CD14-positive monocyte (primary cell): Measurements from ENCODE around the gene CYB561D2. TPM values are rescaled to one million over a fixed set of nuclear protein-coding genes. Genes with fewer than 3 reads are reported as not detected.

Experiments used
- DNase-seq, 3 donors: peaks; one replicate each; pipeline ENCODE4 v3.0.0-alpha.2; 2011 to 2022
- H2AFZ ChIP-seq: 2 replicates; pipeline ENCODE4 v1.6.0; 2012; ENCODE audit warnings: mild to moderate bottlenecking, low read depth, low read length, inconsistent platforms; ENCODE audit not compliant: insufficient read depth, poor library complexity, severe bottlenecking
- H3K27ac ChIP-seq, 2 donors: 1 replicate in 1 of 2; 2 replicates in 1 of 2; pipeline ENCODE4 v1.5.1; 2012 to 2013; ENCODE audit warnings: low read length in 2 of 2, control low read depth in 1 of 2, inconsistent platforms in 1 of 2, low read depth in 1 of 2, mild to moderate bottlenecking in 1 of 2
- H3K27me3 ChIP-seq, 2 donors: one replicate each; pipeline versions ENCODE4 v1.6.0 to v1.6.1; 2011 to 2013; ENCODE audit warnings: low read length in 2 of 2; ENCODE audit not compliant: control insufficient read depth in 2 of 2, insufficient read depth in 2 of 2
- H3K36me3 ChIP-seq, 2 donors: replicated peaks in 1 of 2; 1 replicate in 1 of 2; 2 replicates in 1 of 2; pipeline versions ENCODE4 v1.5.1 to v1.6.1; 2012 to 2013; ENCODE audit warnings: low read length in 2 of 2, control low read depth in 1 of 2, inconsistent platforms in 1 of 2, mild to moderate bottlenecking in 1 of 2; ENCODE audit not compliant: insufficient read depth in 2 of 2, control insufficient read depth in 1 of 2
- H3K4me1 ChIP-seq, 2 donors: 1 replicate in 1 of 2; 2 replicates in 1 of 2; pipeline versions ENCODE4 v1.5.1 to v1.6.1; 2012 to 2013; ENCODE audit warnings: low read length in 2 of 2, control low read depth in 1 of 2, inconsistent platforms in 1 of 2, mild to moderate bottlenecking in 1 of 2, moderate library complexity in 1 of 2; ENCODE audit not compliant: insufficient read depth in 2 of 2, control insufficient read depth in 1 of 2
- H3K4me2 ChIP-seq: replicated peaks from 2 replicates; pipeline ENCODE3; 2012; ENCODE audit warnings: low read length, moderate library complexity, mild to moderate bottlenecking; ENCODE audit not compliant: poor library complexity, severe bottlenecking; ENCODE audit errors: extremely low read depth
- H3K4me3 ChIP-seq, 3 experiments: fragments of 200-600 bp in 1 of 3; sonication (generic) in 1 of 3; replicated peaks in 1 of 3; 1 replicate in 2 of 3; 2 replicates in 1 of 3; pipeline ENCODE4 v1.5.1; 2011 to 2013; ENCODE audit warnings: low read length in 3 of 3, mild to moderate bottlenecking in 3 of 3, control low read depth in 2 of 3, low read depth in 2 of 3, inconsistent platforms in 1 of 3, moderate library complexity in 1 of 3
- H3K79me2 ChIP-seq: 2 replicates; pipeline ENCODE4 v1.6.0; 2012; ENCODE audit warnings: mild to moderate bottlenecking, control low read depth, inconsistent platforms, low read length, moderate library complexity; ENCODE audit not compliant: insufficient read depth
- H3K9ac ChIP-seq: 2 replicates; pipeline ENCODE4 v1.6.0; 2017; ENCODE audit warnings: low read length, mild to moderate bottlenecking; ENCODE audit not compliant: insufficient read depth, poor library complexity, severe bottlenecking
- H3K9me3 ChIP-seq, 2 donors: replicated peaks in 1 of 2; 1 replicate in 1 of 2; 2 replicates in 1 of 2; pipeline versions ENCODE4 v1.5.1 to v1.6.1; 2012 to 2013; ENCODE audit warnings: low read length in 2 of 2, control low read depth in 1 of 2; ENCODE audit not compliant: control insufficient read depth in 1 of 2, insufficient read depth in 1 of 2
- H4K20me1 ChIP-seq: 2 replicates; pipeline ENCODE4 v1.6.0; 2012; ENCODE audit warnings: mild to moderate bottlenecking, low read length, control low read depth, moderate library complexity; ENCODE audit not compliant: insufficient read depth
- H3K27ac Mint-ChIP-seq, 7 donors: one replicate each; pipeline ENCODE4 v1.8.0; 2020; ENCODE audit warnings: mild to moderate bottlenecking in 7 of 7, mixed read lengths in 7 of 7, moderate library complexity in 6 of 7, inconsistent platforms in 2 of 7
- H3K27me3 Mint-ChIP-seq, 3 donors: one replicate each; pipeline ENCODE4 v1.8.0; 2021 to 2022; ENCODE audit warnings: low read depth in 3 of 3, mild to moderate bottlenecking in 3 of 3, mixed read lengths in 3 of 3, moderate library complexity in 3 of 3, inconsistent platforms in 1 of 3
- H3K36me3 Mint-ChIP-seq, 2 donors: one replicate each; pipeline ENCODE4 v1.8.0; 2020; ENCODE audit warnings: mixed read lengths in 2 of 2, inconsistent platforms in 1 of 2, mild to moderate bottlenecking in 1 of 2
- H3K4me1 Mint-ChIP-seq: one replicate; pipeline ENCODE4 v1.8.0; 2020; ENCODE audit warnings: mild to moderate bottlenecking, mixed read lengths
- H3K4me3 Mint-ChIP-seq, 2 donors: one replicate each; pipeline ENCODE4 v1.8.0; 2020; ENCODE audit warnings: mild to moderate bottlenecking in 2 of 2, mixed read lengths in 2 of 2, moderate library complexity in 1 of 2
- H3K9me3 Mint-ChIP-seq, 7 donors: one replicate each; pipeline ENCODE4 v1.8.0; 2020 to 2022; ENCODE audit warnings: mixed read lengths in 7 of 7, mild to moderate bottlenecking in 6 of 7, moderate library complexity in 6 of 7, inconsistent platforms in 2 of 7
- WGBS: methylation state at CpG from one replicate; pipeline ENCODE4 v1.1.5; 2013; ENCODE audit warnings: missing lambda C conversion rate; ENCODE audit not compliant: insufficient coverage; 5-methylcytosine and 5-hydroxymethylcytosine counted together
- intact Hi-C, 2 donors: fragments of 100-400 bp; cut with micrococcal nuclease; formaldehyde crosslinking; loops; one replicate each; pipeline versions ENCODE4 v1.15.0 to v1.15.1; 2023
- polyA plus RNA-seq, 3 donors: library from polyadenylated mRNA; depleted of rRNA in 1 of 3; unstranded in 2 of 3; stranded (reverse) in 1 of 3; fragments of 300-500 nt in 2 of 3; fragments of >200 nt in 1 of 3; fragmentation: Illumina TruSeq in 2 of 3; gene quantifications; 1 replicate in 2 of 3; 2 replicates in 1 of 3; pipeline ENCODE4 v1.2.3, GENCODE V29; 2012 to 2021
- TF ChIP-seq, protein P1 (sequence below): fragments of 200-600 bp; IDR thresholded peaks from one replicate; pipeline ENCODE4 v1.8.0; 2022; ENCODE audit warnings: antibody characterized with exemption, mild to moderate bottlenecking

The CYB561D2 gene
- polyA plus RNA-seq, 3 donors, result 78.9 to 94.0 (median 82.5) TPM

DNA sequence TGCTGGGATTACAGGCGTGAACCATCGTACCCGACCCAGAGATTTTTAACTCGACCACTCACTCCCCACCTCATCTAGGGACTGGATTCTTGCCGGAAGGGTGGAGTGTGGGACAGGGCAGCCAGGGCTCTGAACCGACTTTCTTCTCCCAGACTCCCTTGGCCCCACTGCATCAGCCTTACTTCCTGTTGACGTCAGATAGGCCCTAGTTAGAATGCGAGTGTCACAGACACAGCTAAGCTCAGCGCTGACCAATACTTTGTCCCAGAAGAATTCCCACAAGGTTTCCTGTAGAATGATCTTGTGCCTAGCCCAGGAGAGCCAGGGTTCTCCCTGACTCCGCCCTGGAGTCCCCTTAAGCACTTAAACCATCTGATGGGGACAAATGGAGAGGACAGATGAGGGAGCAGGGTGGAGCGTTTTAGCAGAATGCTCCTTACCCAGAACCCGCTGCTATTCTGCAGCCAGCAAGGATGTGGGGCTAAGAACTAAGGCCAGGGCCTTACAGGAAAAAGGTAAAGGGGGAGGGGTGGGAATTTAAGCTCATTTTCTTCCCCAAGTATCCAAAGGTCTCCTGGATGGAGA, 16.8 kb upstream of the CYB561D2 start:
- Histone ChIP-seq H3K4me1 (peaks cover 45 to 46% of the 10 kb centered on the region in 2 donors), H3K4me2 (no peak overlapping the region)

DNA sequence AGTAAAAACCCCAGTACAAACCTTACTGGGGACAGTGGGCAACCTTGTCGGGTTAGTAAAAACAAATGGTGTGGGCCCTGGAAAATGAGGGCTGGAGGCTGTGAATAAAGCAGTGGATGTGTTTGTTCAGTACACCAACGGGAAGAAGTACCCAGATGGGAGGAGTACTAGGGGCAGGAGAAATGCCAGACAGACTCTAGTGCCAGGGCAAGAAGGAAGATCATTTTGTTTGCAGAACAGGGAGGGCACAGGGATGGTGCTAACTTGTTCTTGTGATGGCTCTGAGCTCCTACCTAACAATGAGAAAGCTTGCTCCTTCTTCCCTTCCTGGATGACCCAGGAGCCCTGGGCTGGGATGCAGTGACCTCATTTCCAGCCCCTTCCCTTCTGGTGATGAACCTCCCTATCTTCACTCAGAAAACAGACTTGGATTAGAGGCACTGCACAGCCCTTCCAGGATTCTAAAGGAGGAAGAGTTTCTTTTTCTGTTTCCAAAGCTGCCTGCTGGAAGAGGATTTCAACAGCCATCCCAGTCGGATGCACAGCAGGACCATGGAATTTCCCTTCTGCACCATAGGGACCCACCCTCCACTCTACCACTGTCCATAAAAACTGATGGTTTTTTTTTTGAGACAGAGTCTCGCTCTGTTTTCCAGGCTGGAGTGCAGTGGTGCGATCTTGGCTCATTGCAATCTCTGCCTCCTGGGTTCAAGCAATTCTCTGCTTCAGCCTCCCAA, 16.2 kb upstream of the CYB561D2 start:
- peaks cover 50 to 73% of the 10 kb centered on the region in 2 donors for H3K36me3 Mint-ChIP-seq
- no peak for DNase-seq

More for the DNA sequence above, 16.8 kb upstream of the CYB561D2 start:
- Histone ChIP-seq H4K20me1 (peaks cover 83% of the 10 kb centered on the region), H3K4me3 (no peak overlapping the region), H3K27me3 (no peaks in the 10 kb centered on the region), H3K9ac (no peak overlapping the region), H3K79me2 (peaks cover 86% of the 10 kb centered on the region), H3K36me3 (peaks cover 45 to 72% of the 10 kb centered on the region in 2 donors), H3K9me3 (no peaks in the 10 kb centered on the region), H3K27ac (peak overlapping the region; percentile 39 to 84), H2AFZ (no peak overlapping the region)
- Mint-ChIP-seq H3K36me3 (peaks cover 50 to 77% of the 10 kb centered on the region in 2 donors), H3K27ac (peak overlapping the region in 6 of 7 donors; percentile 26 to 86 (median 65)), H3K9me3 (no peaks in the 10 kb centered on the region), H3K27me3 (peaks cover 0 to 1% (median 0%) of the 10 kb centered on the region in 3 donors), H3K4me1 (peaks cover 36% of the 10 kb centered on the region), H3K4me3 (no peak overlapping the region)
- peak in 1 of 3 donors; percentile 82 for DNase-seq
- 80% methylated on average over 6 of the region's 12 CpGs for WGBS
- TF ChIP-seq, protein P1, sequence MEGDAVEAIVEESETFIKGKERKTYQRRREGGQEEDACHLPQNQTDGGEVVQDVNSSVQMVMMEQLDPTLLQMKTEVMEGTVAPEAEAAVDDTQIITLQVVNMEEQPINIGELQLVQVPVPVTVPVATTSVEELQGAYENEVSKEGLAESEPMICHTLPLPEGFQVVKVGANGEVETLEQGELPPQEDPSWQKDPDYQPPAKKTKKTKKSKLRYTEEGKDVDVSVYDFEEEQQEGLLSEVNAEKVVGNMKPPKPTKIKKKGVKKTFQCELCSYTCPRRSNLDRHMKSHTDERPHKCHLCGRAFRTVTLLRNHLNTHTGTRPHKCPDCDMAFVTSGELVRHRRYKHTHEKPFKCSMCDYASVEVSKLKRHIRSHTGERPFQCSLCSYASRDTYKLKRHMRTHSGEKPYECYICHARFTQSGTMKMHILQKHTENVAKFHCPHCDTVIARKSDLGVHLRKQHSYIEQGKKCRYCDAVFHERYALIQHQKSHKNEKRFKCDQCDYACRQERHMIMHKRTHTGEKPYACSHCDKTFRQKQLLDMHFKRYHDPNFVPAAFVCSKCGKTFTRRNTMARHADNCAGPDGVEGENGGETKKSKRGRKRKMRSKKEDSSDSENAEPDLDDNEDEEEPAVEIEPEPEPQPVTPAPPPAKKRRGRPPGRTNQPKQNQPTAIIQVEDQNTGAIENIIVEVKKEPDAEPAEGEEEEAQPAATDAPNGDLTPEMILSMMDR, result no peak
- intact Hi-C loops, result no loop called here

More for the DNA sequence above, 16.2 kb upstream of the CYB561D2 start:
- Mint-ChIP-seq H3K4me3 (no peak overlapping the region), H3K27me3 (peaks cover 0 to under 1% (median 0%) of the 10 kb centered on the region in 3 donors), H3K4me1 (peaks cover 41% of the 10 kb centered on the region), H3K27ac (peak overlapping the region; percentile 26 to 86 (median 80)), H3K9me3 (no peaks in the 10 kb centered on the region)
- H3K9me3 ChIP-seq, result no peaks in the 10 kb centered on the region
- peaks cover 42 to 68% of the 10 kb centered on the region in 2 donors for H3K36me3 ChIP-seq
- H3K4me3 ChIP-seq, result no peak overlapping the region
- H3K27me3 ChIP-seq, result no peaks in the 10 kb centered on the region
- H3K4me2 ChIP-seq, result no peak overlapping the region
- peaks cover 78% of the 10 kb centered on the region for H4K20me1 ChIP-seq
- H3K79me2 ChIP-seq, result peaks cover 93% of the 10 kb centered on the region
- peaks cover 48% of the 10 kb centered on the region in 2 donors for H3K4me1 ChIP-seq
- no peak overlapping the region for H2AFZ ChIP-seq
- TF ChIP-seq, protein P1, result no peak
- WGBS, result 84% methylated on average over 4 of the region's 5 CpGs
- no peak overlapping the region for H3K9ac ChIP-seq
- intact Hi-C loops, result loop anchor here (5.0 kb wide), 1 partner anchor 37 kb away; the partner anchor contains the start of genes HYAL3 (in 2 of the 2) and NAA80 (in 2 of the 2)
- H3K27ac ChIP-seq, result peak overlapping the region; percentile 39 to 84
